ENCODE results near the gene SSBP2. TPM values are rescaled to one million over a fixed set of nuclear protein-coding genes. Genes with fewer than 3 reads are reported as not detected.

The SSBP2 gene
- total and polyA plus RNA-seq, 4 donors = 36.2 to 92.0 (median 67.3) TPM

- WGBS, 2 donors = 36 to 45% methylated on average over 2 of the region's 2 CpGs
- intact Hi-C loops (cut with DNase I) = no loop called here
- no peaks in the 10 kb centered on the region for H3K9me3 ChIP-seq (ENCODE audit: control insufficient read depth, low read length)
- H3K4me3 ChIP-seq (ENCODE audit: low read length in 2 of 2) = no peak overlapping the region
- H3K27ac ChIP-seq (ENCODE audit: low read depth in 1 of 2, low read length in 2 of 2) = no peak overlapping the region
- H3K36me3 ChIP-seq (ENCODE audit: control insufficient read depth in 1 of 2, insufficient read depth in 2 of 2, low read length in 1 of 2) = no peaks in the 10 kb centered on the region
- H3K27me3 ChIP-seq (ENCODE audit: control insufficient read depth in 1 of 2, insufficient read depth in 2 of 2, low read length in 1 of 2) = no peaks in the 10 kb centered on the region
- ATAC-seq (ENCODE audit: low FRiP score) (no peak), DNase-seq (no peak)
- no peaks in the 10 kb centered on the region for H3K4me1 ChIP-seq (ENCODE audit: control insufficient read depth in 1 of 2, insufficient read depth in 2 of 2, low read length in 2 of 2)
Measured at GRCh38 chr5:81402192-81402930, 348.5 kb downstream of the SSBP2 start.

GRCh38 chr5:81401266-81401665 is 349.6 kb downstream of the SSBP2 start:
- H3K4me3 ChIP-seq (ENCODE audit: low read length in 2 of 2) = no peak overlapping the region
- no peaks in the 10 kb centered on the region for H3K27me3 ChIP-seq (ENCODE audit: control insufficient read depth in 1 of 2, insufficient read depth in 2 of 2, low read length in 1 of 2)
- WGBS, 2 donors = 73 to 78% methylated on average over 10 to 11 of the region's 11 CpGs
- peak; percentile 30 for ATAC-seq (ENCODE audit: low FRiP score)
- H3K27ac ChIP-seq (ENCODE audit: low read depth in 1 of 2, low read length in 2 of 2) = no peak overlapping the region
- H3K4me1 ChIP-seq (ENCODE audit: control insufficient read depth in 1 of 2, insufficient read depth in 2 of 2, low read length in 2 of 2) = no peaks in the 10 kb centered on the region
- DNase-seq = no peak
- intact Hi-C loops (cut with DNase I) = no loop called here
- H3K9me3 ChIP-seq (ENCODE audit: control insufficient read depth, low read length) = no peaks in the 10 kb centered on the region
- no peaks in the 10 kb centered on the region for H3K36me3 ChIP-seq (ENCODE audit: control insufficient read depth in 1 of 2, insufficient read depth in 2 of 2, low read length in 1 of 2)

GRCh38 chr5:81400375-81400774 is 350.5 kb downstream of the SSBP2 start:
- intact Hi-C loops (cut with DNase I) = no loop called here
- no peaks in the 10 kb centered on the region for H3K36me3 ChIP-seq (ENCODE audit: control insufficient read depth in 1 of 2, insufficient read depth in 2 of 2, low read length in 1 of 2)
- no peaks in the 10 kb centered on the region for H3K4me1 ChIP-seq (ENCODE audit: control insufficient read depth in 1 of 2, insufficient read depth in 2 of 2, low read length in 2 of 2)
- no peak overlapping the region for H3K4me3 ChIP-seq (ENCODE audit: low read length in 2 of 2)
- no peak overlapping the region for H3K27ac ChIP-seq (ENCODE audit: low read depth in 1 of 2, low read length in 2 of 2)
- H3K27me3 ChIP-seq (ENCODE audit: control insufficient read depth in 1 of 2, insufficient read depth in 2 of 2, low read length in 1 of 2) = no peaks in the 10 kb centered on the region
- WGBS, 2 donors = 50 to 53% methylated on average over 2 of the region's 2 CpGs
- ATAC-seq (ENCODE audit: low FRiP score) = no peak
- H3K9me3 ChIP-seq (ENCODE audit: control insufficient read depth, low read length) = no peaks in the 10 kb centered on the region
- DNase-seq = no peak

DNA sequence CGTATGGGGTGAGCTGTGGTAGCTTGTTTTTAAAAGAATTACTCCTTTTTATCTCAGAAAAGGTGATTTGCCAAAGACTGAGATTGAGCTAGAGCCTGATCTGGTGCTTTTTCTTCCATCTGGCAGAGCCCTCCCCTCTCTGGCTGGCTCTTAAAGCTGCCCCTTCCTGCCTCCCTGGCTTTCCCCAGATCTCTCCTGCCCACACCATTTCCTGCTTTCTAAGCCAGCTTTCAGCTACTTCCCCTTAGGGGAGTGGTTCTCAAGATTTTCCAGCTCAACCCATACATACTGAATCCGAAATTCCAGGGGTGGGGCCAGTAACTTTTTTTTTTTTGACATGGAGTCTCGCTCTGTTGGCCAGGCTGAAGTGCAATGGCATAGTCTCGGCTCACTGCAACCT is 352.2 kb downstream of the SSBP2 start:
- Histone ChIP-seq H3K36me3 (ENCODE audit: control insufficient read depth in 1 of 2, insufficient read depth in 2 of 2, low read length in 1 of 2) (no peaks in the 10 kb centered on the region), H3K4me3 (ENCODE audit: low read length in 2 of 2) (no peak overlapping the region), H3K4me1 (ENCODE audit: control insufficient read depth in 1 of 2, insufficient read depth in 2 of 2, low read length in 2 of 2) (no peaks in the 10 kb centered on the region), H3K9me3 (ENCODE audit: control insufficient read depth, low read length) (peaks cover 2% of the 10 kb centered on the region), H3K27me3 (ENCODE audit: control insufficient read depth in 1 of 2, insufficient read depth in 2 of 2, low read length in 1 of 2) (no peaks in the 10 kb centered on the region), H3K27ac (ENCODE audit: low read depth in 1 of 2, low read length in 2 of 2) (no peak overlapping the region)
- intact Hi-C loops (cut with DNase I) = no loop called here
- 68 to 69% methylated on average over 4 of the region's 4 CpGs for WGBS, 2 donors
- DNase-seq = no peak
- ATAC-seq (ENCODE audit: low FRiP score) = no peak

DNA sequence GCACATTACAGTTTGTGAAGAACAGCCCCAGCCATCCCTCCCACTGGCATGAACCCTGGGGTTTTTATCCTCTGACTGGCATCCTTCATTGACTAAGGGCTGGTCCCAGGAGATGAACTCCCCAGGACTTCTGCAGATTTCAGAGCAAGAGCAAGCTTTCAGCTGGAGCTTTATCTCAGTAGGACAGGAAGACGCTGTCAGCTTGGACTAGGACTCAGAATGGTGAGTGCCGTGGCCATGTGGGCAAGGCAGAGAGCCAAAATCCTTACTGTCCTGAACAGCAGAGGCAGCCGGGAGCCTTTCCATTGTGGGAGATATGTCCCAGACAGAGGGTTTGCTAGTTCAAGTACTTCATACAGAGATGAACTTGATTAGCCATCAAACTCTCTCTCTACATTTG is 353.7 kb downstream of the SSBP2 start:
- no peaks in the 10 kb centered on the region for H3K27me3 ChIP-seq (ENCODE audit: control insufficient read depth in 1 of 2, insufficient read depth in 2 of 2, low read length in 1 of 2)
- no peak overlapping the region for H3K4me3 ChIP-seq (ENCODE audit: low read length in 2 of 2)
- no peak for DNase-seq
- H3K9me3 ChIP-seq (ENCODE audit: control insufficient read depth, low read length) = peaks cover 2% of the 10 kb centered on the region
- peak; percentile 41 for ATAC-seq (ENCODE audit: low FRiP score)
- intact Hi-C loops (cut with DNase I) = no loop called here
- no peaks in the 10 kb centered on the region for H3K36me3 ChIP-seq (ENCODE audit: control insufficient read depth in 1 of 2, insufficient read depth in 2 of 2, low read length in 1 of 2)
- H3K27ac ChIP-seq (ENCODE audit: low read depth in 1 of 2, low read length in 2 of 2) = no peak overlapping the region
- H3K4me1 ChIP-seq (ENCODE audit: control insufficient read depth in 1 of 2, insufficient read depth in 2 of 2, low read length in 2 of 2) = no peaks in the 10 kb centered on the region
- WGBS, 2 donors = 0 to 1% methylated on average over 3 of the region's 3 CpGs

GRCh38 chr5:81395262-81395661 is 355.6 kb downstream of the SSBP2 start:
- H3K27me3 ChIP-seq (ENCODE audit: control insufficient read depth in 1 of 2, insufficient read depth in 2 of 2, low read length in 1 of 2) = no peaks in the 10 kb centered on the region
- no peak for DNase-seq
- 52 to 59% methylated on average over 3 of the region's 3 CpGs for WGBS, 2 donors

DNA sequence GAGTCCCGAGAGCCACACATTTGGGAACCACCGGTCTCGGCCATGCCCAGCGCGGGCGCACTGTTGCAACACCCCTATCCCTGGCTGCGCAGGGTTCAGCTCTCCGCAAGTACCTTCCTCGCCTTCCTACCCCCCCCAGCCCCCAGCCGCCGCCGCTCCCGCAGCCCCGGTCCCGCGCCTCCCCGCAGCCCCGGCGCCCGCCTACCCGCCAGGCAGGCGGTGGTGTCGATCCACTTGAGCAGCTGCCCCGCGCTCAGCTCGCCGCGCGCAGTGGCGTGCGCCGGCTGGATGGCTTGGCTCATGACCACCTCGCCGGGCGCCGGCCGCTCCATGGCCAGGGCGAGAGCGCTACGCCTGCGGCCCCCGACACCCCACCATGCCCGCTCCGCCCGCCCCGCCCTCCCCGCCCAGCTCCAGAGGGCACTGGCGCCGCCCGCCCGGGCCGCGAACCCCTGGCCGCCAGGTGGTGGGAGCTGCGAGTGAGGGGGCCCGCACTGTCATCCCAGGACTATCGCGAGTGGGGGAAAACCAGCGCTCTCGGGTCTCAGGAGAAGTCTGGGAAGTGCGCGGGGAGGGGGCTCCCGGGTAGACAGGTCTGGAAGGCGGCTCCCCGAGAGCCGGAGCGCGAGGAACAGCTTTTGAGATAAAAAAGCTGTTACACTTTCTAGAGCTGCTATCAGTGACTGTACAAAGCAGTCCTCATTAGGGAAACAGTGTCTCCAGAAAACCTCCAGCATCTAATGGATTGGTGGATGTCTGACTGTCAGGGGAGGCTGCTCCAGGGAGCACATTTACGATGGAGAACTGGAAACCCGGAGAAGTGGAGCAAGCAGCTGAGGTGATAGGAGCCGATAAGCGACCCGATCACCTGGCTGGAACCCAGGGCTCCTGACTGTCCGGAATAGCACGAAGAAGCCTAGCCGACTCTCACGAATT is 356.8 kb downstream of the SSBP2 start, which contains the start of gene ACOT12:
Gene ACOT12, minus strand, starts transcription at position 352 of the 936 bp plus-strand sequence. Its CDS starts 20 bp downstream, at position 332.
- H3K4me1 ChIP-seq (ENCODE audit: control insufficient read depth in 1 of 2, insufficient read depth in 2 of 2, low read length in 2 of 2) = no peaks in the 10 kb centered on the region
- H3K27ac ChIP-seq (ENCODE audit: low read depth in 1 of 2, low read length in 2 of 2) = no peak within 1 kb of the TSS
- 2 to 3% methylated on average over 52 to 77 of the region's 77 CpGs for WGBS, 2 donors
- H3K9me3 ChIP-seq (ENCODE audit: control insufficient read depth, low read length) = peaks cover 2% of the 10 kb centered on the region
- ATAC-seq (ENCODE audit: low FRiP score) (no peak), DNase-seq (peak in 1 of 2 donors; percentile 77)
- H3K27me3 ChIP-seq (ENCODE audit: control insufficient read depth in 1 of 2, insufficient read depth in 2 of 2, low read length in 1 of 2) = no peaks in the 10 kb centered on the region
- H3K36me3 ChIP-seq (ENCODE audit: control insufficient read depth in 1 of 2, insufficient read depth in 2 of 2, low read length in 1 of 2) = no peaks in the 10 kb centered on the region
- H3K4me3 ChIP-seq (ENCODE audit: low read length in 2 of 2) = peak within 1 kb of the TSS; percentile 1 to 12
- intact Hi-C loops (cut with DNase I) = no loop called here

More at GRCh38 chr5:81395262-81395661, 355.6 kb downstream of the SSBP2 start:
- ATAC-seq (ENCODE audit: low FRiP score) = no peak
- Histone ChIP-seq H3K4me3 (ENCODE audit: low read length in 2 of 2) (no peak overlapping the region), H3K9me3 (ENCODE audit: control insufficient read depth, low read length) (peaks cover 2% of the 10 kb centered on the region), H3K36me3 (ENCODE audit: control insufficient read depth in 1 of 2, insufficient read depth in 2 of 2, low read length in 1 of 2) (no peaks in the 10 kb centered on the region), H3K4me1 (ENCODE audit: control insufficient read depth in 1 of 2, insufficient read depth in 2 of 2, low read length in 2 of 2) (no peaks in the 10 kb centered on the region), H3K27ac (ENCODE audit: low read depth in 1 of 2, low read length in 2 of 2) (no peak overlapping the region)
- intact Hi-C loops (cut with DNase I) = no loop called here

- intact Hi-C loops (cut with DNase I) = no loop called here
- Histone ChIP-seq H3K4me1 (ENCODE audit: control insufficient read depth in 1 of 2, insufficient read depth in 2 of 2, low read length in 2 of 2) (no peaks in the 10 kb centered on the region), H3K4me3 (ENCODE audit: low read length in 2 of 2) (peak overlapping the region; percentile 1 to 12), H3K36me3 (ENCODE audit: control insufficient read depth in 1 of 2, insufficient read depth in 2 of 2, low read length in 1 of 2) (no peaks in the 10 kb centered on the region), H3K9me3 (ENCODE audit: control insufficient read depth, low read length) (peaks cover 2% of the 10 kb centered on the region), H3K27ac (ENCODE audit: low read depth in 1 of 2, low read length in 2 of 2) (no peak overlapping the region), H3K27me3 (ENCODE audit: control insufficient read depth in 1 of 2, insufficient read depth in 2 of 2, low read length in 1 of 2) (no peaks in the 10 kb centered on the region)
- 15 to 22% methylated on average over 10 of the region's 10 CpGs for WGBS, 2 donors
- ATAC-seq (ENCODE audit: low FRiP score) = no peak
- DNase-seq = no peak
Measured at GRCh38 chr5:81393430-81393782, 357.5 kb downstream of the SSBP2 start.
